GM21526 (cell line): ENCODE data around the gene INSYN2A.

Experiments
- ATAC-seq: cut with Tn5 transposase; IDR thresholded peaks from one replicate; pipeline ENCODE4 v1.9.1; 2021; ENCODE audit warnings: moderate library complexity; ENCODE audit not compliant: unreplicated experiment, low FRiP score

The INSYN2A gene

GRCh38 chr10:127197154-127197432 is 702 bp upstream of the INSYN2A start:
- no peak for ATAC-seq

- no peak for ATAC-seq
Observed at GRCh38 chr10:127195571-127196281, 665 bp downstream of the INSYN2A start.

GRCh38 chr10:127195041-127195506 is 1.3 kb downstream of the INSYN2A start:
- ATAC-seq, result no peak

- no peak for ATAC-seq
Observed at GRCh38 chr10:127194599-127194998, 1.8 kb downstream of the INSYN2A start.

GRCh38 chr10:127194111-127194510 is 2.3 kb downstream of the INSYN2A start:
- ATAC-seq, result no peak

- no peak for ATAC-seq
Observed at GRCh38 chr10:127193125-127193524, 3.3 kb downstream of the INSYN2A start.

- ATAC-seq, result no peak
Observed at GRCh38 chr10:127190427-127190826, 6.0 kb downstream of the INSYN2A start.

- ATAC-seq, result no peak
Observed at GRCh38 chr10:127189226-127189625, 7.2 kb downstream of the INSYN2A start.

- ATAC-seq, result no peak
Observed at GRCh38 chr10:127186813-127187212, 9.6 kb downstream of the INSYN2A start.

- ATAC-seq, result no peak
Observed at GRCh38 chr10:127184582-127184981, 11.8 kb downstream of the INSYN2A start.

GRCh38 chr10:127182161-127182560 is 14.2 kb downstream of the INSYN2A start:
- ATAC-seq, result no peak

- ATAC-seq, result no peak
Observed at GRCh38 chr10:127179612-127180250, 16.7 kb downstream of the INSYN2A start.

- no peak for ATAC-seq
Observed at GRCh38 chr10:127176649-127177048, 19.7 kb downstream of the INSYN2A start.

GRCh38 chr10:127175357-127176110 is 20.9 kb downstream of the INSYN2A start:
- no peak for ATAC-seq

GRCh38 chr10:127174866-127175265 is 21.5 kb downstream of the INSYN2A start:
- no peak for ATAC-seq

GRCh38 chr10:127168261-127168660 is 28.1 kb downstream of the INSYN2A start:
- ATAC-seq, result no peak

- ATAC-seq, result no peak
Observed at GRCh38 chr10:127162841-127163240, 33.5 kb downstream of the INSYN2A start.

GRCh38 chr10:127161482-127161881 is 34.9 kb downstream of the INSYN2A start:
- no peak for ATAC-seq

- no peak for ATAC-seq
Observed at GRCh38 chr10:127159648-127160245, 36.6 kb downstream of the INSYN2A start.

GRCh38 chr10:127158662-127159061 is 37.7 kb downstream of the INSYN2A start:
- ATAC-seq, result no peak

- no peak for ATAC-seq
Observed at GRCh38 chr10:127157506-127158200, 38.7 kb downstream of the INSYN2A start.
